SH-SY5Y (cell line): Measurements from ENCODE around the gene MYO1D.

Experiments
- GATA2 ChIP-seq: IDR thresholded peaks from 2 replicates; pipeline ENCODE4 v1.6.1; 2011; ENCODE audit warnings: mild to moderate bottlenecking, low read depth, low read length
- GATA3 ChIP-seq: IDR thresholded peaks from 2 replicates; pipeline ENCODE4 v1.6.1; 2011; ENCODE audit warnings: low read depth, mild to moderate bottlenecking, low read length, moderate library complexity

DNA sequence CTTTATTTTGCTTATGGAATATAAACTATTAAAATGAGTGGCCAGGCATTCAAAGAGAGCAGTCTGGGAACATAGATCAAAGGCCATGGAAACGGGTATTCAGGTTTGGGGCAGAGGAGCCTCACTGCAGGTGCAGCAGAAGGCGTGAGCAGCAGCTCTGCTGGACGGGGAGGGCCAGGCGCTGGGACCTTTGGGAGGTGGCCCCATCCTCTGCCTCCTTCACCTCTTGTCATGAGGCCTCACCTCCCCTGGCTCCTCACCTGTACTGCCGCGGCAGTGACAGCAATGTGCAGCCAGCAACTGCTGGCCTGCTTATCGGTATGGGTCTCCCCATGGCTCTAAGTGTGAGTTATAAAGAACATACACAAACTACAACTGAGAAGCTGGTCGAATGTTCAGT is 280.7 kb downstream of the MYO1D start:
- TF ChIP-seq GATA3 (no peak), GATA2 (no peak)
